Measurements from ENCODE around the gene CDH1.
"Not testable (repeated sequence)": the region's sequence is repeated elsewhere in the genome, so short reads cannot be mapped to it uniquely, and the experiment has no call there.

The CDH1 gene

GRCh38 chr16:68762996-68763756 is 26.1 kb downstream of the CDH1 start:
- DNase-seq (ENCODE audit: low read depth in 2 of 2) = no peak

- no peak for DNase-seq (ENCODE audit: low read depth in 2 of 2)
These were observed 27.8 kb downstream of the CDH1 start for GRCh38 chr16:68764862-68765261.

DNA sequence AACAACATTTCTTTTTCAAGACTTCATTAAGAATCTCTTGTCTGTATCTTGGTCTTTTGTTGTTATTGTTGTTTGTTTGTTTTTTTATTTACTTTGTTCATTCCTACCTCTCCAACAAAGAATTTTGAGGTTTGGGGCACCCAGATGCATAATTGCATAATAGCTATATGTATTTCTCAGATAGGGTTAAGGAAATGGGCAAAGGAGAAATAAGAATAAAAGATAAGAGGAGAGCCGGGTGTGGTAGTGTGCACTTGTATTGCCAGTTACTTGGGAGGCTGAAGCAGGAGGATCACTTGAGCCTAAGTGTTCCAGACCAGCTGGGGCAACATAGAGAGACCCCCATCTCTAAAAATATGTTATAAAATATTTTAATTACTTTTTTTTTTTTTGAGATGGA is 30.5 kb downstream of the CDH1 start:
- no peak for DNase-seq (ENCODE audit: low read depth in 2 of 2)

GRCh38 chr16:68768175-68768574 is 31.1 kb downstream of the CDH1 start:
- no peak for DNase-seq (ENCODE audit: low read depth in 2 of 2)

DNA sequence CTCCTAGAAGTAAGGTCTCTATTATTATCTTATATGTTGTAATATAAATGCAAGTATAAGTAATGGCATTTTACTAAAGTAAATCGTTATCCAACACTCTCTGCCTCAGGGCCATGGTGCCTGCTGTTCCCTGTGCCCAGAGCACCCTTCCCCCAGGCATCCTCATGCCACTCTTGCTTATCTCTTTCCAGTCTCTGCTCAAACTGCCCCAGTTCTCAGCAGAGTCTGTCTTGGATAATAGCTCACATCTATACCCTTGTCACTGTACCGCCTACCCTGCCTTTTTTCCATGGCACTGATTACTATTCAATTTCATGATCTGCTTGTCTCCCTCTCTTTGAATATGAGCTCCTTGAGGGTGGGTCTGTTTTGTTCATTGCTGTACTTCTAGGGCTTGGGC is 31.7 kb downstream of the CDH1 start:
- no peak for DNase-seq (ENCODE audit: low read depth in 2 of 2)

GRCh38 chr16:68770671-68771070 is 33.6 kb downstream of the CDH1 start:
- no peak for DNase-seq (ENCODE audit: low read depth in 2 of 2)

- no peak for DNase-seq (ENCODE audit: low read depth in 2 of 2)
These were observed 35.1 kb downstream of the CDH1 start for GRCh38 chr16:68772030-68772681.

- no peak for DNase-seq (ENCODE audit: low read depth in 2 of 2)
These were observed 35.8 kb downstream of the CDH1 start for GRCh38 chr16:68772871-68773270.

DNA sequence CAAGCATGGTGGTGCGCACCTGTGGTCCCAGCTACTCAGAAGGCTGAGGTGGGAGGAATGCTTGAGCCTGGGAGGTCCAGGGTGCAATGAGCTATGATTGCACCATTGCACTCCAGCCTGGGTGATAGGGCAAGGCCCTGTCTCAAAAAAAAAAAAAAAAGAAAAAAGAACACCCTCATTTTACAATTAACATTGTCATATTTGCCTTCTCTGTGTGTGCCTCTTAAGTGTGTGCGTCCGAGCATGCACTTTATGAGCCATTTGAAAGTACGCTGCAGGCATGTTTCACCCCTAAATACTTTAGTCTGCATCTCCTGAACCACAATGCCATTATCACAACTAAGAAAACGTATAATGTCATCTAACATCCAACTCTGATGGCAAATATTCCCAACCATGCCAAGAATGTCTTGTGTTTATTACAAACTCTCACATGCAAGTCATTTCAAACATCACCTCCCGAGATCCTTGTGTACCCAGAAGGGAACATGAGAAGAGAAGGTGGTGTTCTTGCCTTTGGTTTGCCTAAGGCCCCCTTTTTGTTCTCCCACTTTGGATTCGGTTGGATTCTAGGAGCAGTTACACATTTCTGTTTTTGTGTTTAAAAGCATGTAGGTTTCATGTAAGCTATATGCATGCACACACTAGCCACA is 38.0 kb downstream of the CDH1 start:
- no peak for DNase-seq (ENCODE audit: low read depth in 2 of 2)

DNA sequence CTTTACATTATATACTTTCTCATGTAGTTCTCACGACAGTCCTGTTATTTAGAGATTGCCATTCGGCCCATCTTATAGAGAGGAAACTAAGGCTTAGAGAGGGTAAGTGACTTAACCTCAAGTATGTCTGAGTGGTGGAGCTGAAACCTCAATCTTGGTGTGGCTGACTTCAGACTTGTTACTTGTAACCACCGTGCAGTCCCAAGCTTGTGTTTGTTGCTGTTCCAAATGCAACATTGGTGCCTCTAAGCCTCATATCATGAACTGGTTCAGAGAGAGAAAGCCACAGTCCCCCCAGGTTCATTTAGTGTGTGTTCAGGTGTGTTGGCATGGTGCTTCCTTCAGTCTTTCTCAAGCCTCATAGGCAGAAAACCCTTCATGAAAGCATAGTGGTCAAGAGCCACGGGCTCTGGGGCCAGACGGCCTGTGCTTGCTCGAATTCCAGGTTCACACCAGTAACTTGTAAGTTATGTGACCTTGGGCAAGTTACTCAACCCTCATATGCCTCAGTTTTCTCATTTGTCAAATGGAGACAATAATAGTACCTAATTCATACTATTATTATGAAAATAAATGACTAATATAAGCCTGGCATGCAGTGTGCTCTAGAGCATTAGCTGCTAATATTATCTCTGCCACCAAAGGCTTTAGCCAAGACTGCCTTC is 39.9 kb downstream of the CDH1 start:
- no peak for DNase-seq (ENCODE audit: low read depth in 2 of 2)

- no peak for DNase-seq (ENCODE audit: low read depth in 2 of 2)
These were observed 41.6 kb downstream of the CDH1 start for GRCh38 chr16:68778551-68779231.

DNA sequence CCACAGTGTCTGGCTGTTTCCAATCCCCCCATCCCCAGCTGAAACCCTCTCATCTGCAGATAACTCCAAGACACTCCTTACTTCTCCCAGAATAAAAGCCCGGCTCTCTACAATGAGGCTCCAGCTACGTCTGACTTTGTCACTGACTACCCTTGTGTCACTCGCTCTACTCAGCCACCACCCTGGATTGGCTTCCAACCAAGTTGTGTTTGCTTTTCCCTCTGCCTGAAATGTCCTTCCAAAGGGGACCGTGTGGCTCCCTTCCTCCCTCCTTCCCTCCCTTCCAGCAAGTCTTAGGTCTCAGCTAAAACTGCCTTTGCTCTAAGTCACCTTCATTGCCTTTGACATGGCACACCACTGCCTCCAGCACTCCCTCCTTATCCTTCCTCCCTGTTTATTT is 42.8 kb downstream of the CDH1 start:
- DNase-seq (ENCODE audit: low read depth in 2 of 2) = no peak

- DNase-seq (ENCODE audit: low read depth in 2 of 2) = no peak
These were observed 44.7 kb downstream of the CDH1 start for GRCh38 chr16:68781784-68782183.

DNA sequence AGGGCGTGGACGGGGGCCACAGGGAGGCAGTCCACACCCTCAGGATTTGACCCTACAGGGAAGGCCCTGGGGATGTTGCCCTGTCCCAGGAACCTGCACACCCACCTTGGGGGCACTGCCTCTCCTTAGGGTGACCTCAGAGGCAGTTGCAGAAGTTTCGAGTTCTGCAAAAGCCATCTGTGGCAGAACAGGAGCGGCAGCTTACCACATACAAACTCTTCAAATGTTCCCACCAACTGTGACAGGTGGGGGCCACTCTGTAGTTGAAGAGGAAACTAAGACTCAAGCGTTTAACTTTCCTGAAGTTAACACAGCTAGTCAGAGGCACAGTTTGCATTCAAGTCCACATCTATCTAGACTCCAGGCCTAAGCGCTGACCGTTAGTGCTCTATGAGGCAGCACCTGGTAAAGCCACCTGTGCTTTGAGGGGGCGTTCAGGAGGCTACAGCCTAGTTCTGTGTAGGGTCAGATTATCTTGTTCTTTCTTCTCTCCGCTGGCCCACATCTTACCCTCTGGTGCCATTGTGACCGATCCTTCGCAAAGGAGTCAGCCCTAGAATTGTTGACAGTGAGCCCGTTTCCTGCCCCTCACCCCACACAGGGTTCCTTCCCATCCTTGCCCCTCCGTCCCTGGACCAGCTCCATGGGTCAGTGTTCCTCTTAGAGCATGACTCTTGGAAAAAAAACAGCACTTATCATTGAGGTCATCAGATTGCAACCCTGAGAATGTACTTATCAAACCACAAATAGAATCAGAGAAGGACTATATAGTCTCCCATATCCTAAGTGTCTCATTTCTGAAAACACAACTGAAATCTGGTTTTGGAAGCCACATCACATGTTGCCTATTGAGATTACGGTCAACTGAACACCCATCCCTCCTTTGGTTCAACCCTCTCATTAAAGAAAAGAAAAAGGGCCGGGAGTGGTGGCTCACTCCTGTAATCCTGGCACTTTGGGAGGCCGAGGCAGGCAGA is 45.4 kb downstream of the CDH1 start:
- DNase-seq (ENCODE audit: low read depth in 2 of 2) = no peak

GRCh38 chr16:68784226-68784625 is 47.1 kb downstream of the CDH1 start:
- no peak for DNase-seq (ENCODE audit: low read depth in 2 of 2)

DNA sequence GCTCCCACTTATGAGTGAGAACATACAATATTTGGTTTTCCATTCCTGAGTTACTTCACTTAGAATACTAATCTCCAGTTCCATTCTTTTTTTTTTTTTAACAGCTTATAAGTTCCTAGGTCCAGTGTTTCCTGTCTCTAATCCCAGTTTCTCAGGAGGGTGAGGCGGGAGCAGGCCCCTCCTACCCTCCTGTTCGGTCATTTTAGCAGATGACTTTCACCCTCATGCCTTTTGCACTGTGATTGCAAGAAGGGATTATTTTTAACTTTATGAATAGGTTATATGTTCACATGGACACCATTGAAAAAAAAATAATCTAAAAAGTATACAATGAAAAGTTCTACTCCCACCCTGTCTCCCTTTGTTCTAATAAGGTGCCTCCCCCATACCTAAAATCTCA is 47.6 kb downstream of the CDH1 start:
- no peak for DNase-seq (ENCODE audit: low read depth in 2 of 2)

DNA sequence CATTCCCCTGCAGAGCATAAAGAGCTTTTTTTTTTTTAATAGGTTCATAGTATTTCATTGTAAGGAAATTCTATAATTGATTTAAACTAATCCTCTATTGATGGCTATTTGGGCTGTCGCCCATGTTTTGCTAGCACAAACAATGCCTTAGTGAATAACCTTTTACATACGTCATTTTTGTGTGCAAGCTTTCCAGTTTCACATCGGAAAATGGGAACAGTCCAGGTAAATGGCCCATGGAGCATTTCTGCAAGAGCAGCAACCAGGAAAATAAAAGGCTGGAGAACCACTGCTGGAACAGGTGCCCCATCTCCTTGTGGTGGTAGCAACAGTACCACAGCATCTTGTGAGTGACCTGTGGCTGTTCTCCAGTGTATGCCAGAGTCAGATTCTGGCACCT is 48.6 kb downstream of the CDH1 start:
- no peak for DNase-seq (ENCODE audit: low read depth in 2 of 2)

GRCh38 chr16:68786685-68787418 is 49.8 kb downstream of the CDH1 start:
- DNase-seq (ENCODE audit: low read depth in 2 of 2) = no peak

DNA sequence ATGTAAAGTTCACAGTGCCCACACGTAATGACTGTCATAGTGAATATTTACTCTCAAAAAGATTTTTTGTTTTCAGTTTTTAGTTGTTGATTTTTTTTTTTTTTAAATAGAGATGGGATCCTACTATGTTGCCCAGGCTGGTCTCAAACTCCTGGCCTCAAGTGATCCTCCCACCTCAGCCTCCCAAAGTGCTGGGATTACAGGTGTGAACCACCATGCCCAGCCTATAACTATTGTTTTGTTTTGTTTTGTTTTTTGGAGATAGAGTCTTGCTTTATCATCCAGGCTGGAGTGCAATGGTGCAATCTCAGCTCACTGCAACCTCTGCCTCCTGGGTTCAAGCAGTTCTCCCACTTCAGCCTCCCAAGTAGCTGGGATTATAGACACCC is 50.3 kb downstream of the CDH1 start:
- not testable (repeated sequence) for DNase-seq (ENCODE audit: low read depth in 2 of 2)

- no peak for DNase-seq (ENCODE audit: low read depth in 2 of 2)
These were observed 53.2 kb downstream of the CDH1 start for GRCh38 chr16:68790130-68790761.
